IPS-20b (cell line): ENCODE data around the gene SP3.

Source experiments
- H3K27ac ChIP-seq: one replicate; pipeline ENCODE4 v1.5.1; 2013; ENCODE audit warnings: low read length
- H3K27me3 ChIP-seq: 2 replicates; pipeline ENCODE4 v1.6.1; 2013; ENCODE audit warnings: mild to moderate bottlenecking, low read length, inconsistent platforms; ENCODE audit not compliant: insufficient read depth
- H3K36me3 ChIP-seq: 2 replicates; pipeline ENCODE4 v1.6.1; 2013; ENCODE audit warnings: low read depth, mild to moderate bottlenecking, inconsistent platforms, low read length, moderate library complexity; ENCODE audit not compliant: insufficient read depth
- H3K4me1 ChIP-seq: 2 replicates; pipeline ENCODE4 v1.6.1; 2013; ENCODE audit warnings: mild to moderate bottlenecking, control low read depth, inconsistent platforms, low read length, moderate library complexity; ENCODE audit not compliant: insufficient read depth
- H3K4me3 ChIP-seq: 2 replicates; pipeline ENCODE4 v1.5.1; 2013; ENCODE audit warnings: mild to moderate bottlenecking, low read length, inconsistent platforms
- H3K9ac ChIP-seq: 2 replicates; pipeline ENCODE4 v1.6.1; 2013; ENCODE audit warnings: low read depth, mild to moderate bottlenecking, inconsistent platforms, low read length, moderate library complexity
- H3K9me3 ChIP-seq: 2 replicates; pipeline ENCODE4 v1.6.1; 2013; ENCODE audit warnings: mild to moderate bottlenecking, low read depth, low read length, inconsistent platforms; ENCODE audit not compliant: insufficient read depth

SP3 gene

GRCh38 chr2:173931751-173932150, 33.4 kb downstream of the SP3 start:
- H3K27me3 ChIP-seq = no peaks in the 10 kb centered on the region
- no peak overlapping the region for H3K9ac ChIP-seq
- no peak overlapping the region for H3K4me3 ChIP-seq
- peaks cover 4% of the 10 kb centered on the region; the same call in 1 of the 2 replicates for H3K36me3 ChIP-seq
- no peaks in the 10 kb centered on the region; the same call in 1 of the 2 replicates for H3K4me1 ChIP-seq
- H3K9me3 ChIP-seq = no peaks in the 10 kb centered on the region
- H3K27ac ChIP-seq = no peak overlapping the region

DNA sequence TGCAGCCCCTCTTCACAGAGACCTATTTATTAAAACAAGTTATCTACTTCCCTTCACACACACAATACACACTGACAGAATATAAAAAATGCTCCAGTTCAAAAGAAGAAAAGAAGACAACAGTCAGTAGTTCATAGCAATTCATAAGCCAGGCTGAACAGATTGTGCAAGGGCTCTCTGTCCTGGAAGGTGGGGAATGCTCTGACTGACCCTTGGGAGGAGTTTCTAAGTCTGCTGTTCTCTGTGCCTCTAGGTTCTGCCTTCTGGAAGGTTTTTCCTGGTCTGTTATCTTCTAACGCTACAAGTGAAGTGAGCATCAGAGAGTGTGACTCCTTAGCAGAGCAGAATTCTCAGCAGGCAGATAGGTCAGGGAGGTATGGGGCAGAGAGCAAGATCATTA, 35.7 kb downstream of the SP3 start:
- Histone ChIP-seq H3K9me3 (no peaks in the 10 kb centered on the region), H3K27ac (no peak overlapping the region), H3K36me3 (peaks cover 4% of the 10 kb centered on the region; the same call in 1 of the 2 replicates), H3K4me1 (no peaks in the 10 kb centered on the region), H3K27me3 (no peaks in the 10 kb centered on the region), H3K9ac (no peak overlapping the region), H3K4me3 (no peak overlapping the region)

DNA sequence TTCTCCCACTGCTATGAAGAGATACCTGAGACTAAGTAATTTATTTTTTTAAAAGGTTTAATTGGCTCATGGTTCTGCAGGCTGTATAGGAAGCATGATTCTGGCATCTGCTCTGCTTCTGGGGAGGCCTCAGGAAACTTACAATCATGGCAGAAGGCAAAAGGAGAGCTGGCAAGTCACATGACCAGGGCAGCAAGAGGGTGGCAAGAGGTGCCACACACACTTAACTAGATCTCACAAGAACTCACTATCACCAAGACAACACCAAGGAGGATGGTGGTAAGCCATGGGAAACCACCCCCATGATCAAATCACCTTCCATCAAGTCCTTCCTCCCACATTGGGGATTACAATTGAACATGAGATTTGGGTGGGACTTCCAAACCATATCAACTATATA, 38.3 kb downstream of the SP3 start:
- Histone ChIP-seq H3K36me3 (peaks cover 2% of the 10 kb centered on the region; the same call in 1 of the 2 replicates), H3K4me1 (no peaks in the 10 kb centered on the region), H3K4me3 (no peak overlapping the region), H3K27me3 (no peaks in the 10 kb centered on the region), H3K27ac (no peak overlapping the region), H3K9me3 (no peaks in the 10 kb centered on the region), H3K9ac (no peak overlapping the region)

DNA sequence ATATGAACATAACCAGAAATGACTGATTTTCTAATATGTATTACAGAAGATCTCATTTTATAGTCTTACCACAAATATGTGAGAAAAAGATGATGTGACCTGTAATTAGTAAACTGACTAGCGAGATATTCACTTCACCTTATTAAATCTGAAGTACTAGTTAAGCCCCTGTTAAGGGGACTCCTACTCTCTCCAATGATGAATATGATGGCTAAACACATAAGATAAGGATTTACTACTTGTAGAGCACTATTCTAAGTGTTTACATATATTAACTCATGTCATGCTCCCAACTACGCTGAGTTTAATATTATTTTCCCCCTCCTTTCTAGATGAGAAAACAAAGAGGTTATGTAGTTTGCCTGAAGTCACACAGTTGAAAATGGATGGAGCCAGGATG, 40.9 kb downstream of the SP3 start:
- no peak overlapping the region for H3K9ac ChIP-seq
- H3K27ac ChIP-seq = no peak overlapping the region
- no peaks in the 10 kb centered on the region for H3K4me1 ChIP-seq
- H3K36me3 ChIP-seq = no peaks in the 10 kb centered on the region
- no peaks in the 10 kb centered on the region for H3K9me3 ChIP-seq
- H3K4me3 ChIP-seq = no peak overlapping the region
- H3K27me3 ChIP-seq = no peaks in the 10 kb centered on the region

- no peaks in the 10 kb centered on the region for H3K27me3 ChIP-seq
- peaks cover 10% of the 10 kb centered on the region for H3K36me3 ChIP-seq
- no peaks in the 10 kb centered on the region for H3K9me3 ChIP-seq
- H3K4me3 ChIP-seq = no peak overlapping the region
- no peak overlapping the region for H3K9ac ChIP-seq
- no peak overlapping the region for H3K27ac ChIP-seq
- H3K4me1 ChIP-seq = no peaks in the 10 kb centered on the region
These were observed 42.4 kb downstream of the SP3 start for GRCh38 chr2:173922760-173923159.

DNA sequence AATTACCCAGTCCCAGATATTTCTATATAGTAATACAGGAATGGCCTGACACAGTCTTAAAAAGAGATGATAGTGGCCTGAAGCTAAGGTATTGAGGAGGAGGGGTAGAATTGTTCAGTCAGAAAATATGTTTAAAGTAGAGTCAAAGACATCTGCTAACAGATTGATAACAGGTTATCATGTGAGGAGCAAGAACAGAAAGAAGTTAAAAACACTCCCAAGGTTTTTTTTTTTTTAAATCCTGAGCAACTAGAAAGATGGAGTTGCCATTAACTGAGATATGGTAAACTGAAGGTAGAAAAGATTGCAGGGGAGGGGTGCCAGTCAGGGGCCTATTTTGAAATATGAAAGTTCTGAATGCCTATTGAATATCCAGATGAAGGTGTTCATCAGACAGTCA, 43.1 kb downstream of the SP3 start:
- H3K36me3 ChIP-seq = peaks cover 17% of the 10 kb centered on the region
- no peaks in the 10 kb centered on the region for H3K27me3 ChIP-seq
- no peak overlapping the region for H3K9ac ChIP-seq
- H3K4me3 ChIP-seq = no peak overlapping the region
- no peak overlapping the region for H3K27ac ChIP-seq
- H3K4me1 ChIP-seq = no peaks in the 10 kb centered on the region
- H3K9me3 ChIP-seq = no peaks in the 10 kb centered on the region

DNA sequence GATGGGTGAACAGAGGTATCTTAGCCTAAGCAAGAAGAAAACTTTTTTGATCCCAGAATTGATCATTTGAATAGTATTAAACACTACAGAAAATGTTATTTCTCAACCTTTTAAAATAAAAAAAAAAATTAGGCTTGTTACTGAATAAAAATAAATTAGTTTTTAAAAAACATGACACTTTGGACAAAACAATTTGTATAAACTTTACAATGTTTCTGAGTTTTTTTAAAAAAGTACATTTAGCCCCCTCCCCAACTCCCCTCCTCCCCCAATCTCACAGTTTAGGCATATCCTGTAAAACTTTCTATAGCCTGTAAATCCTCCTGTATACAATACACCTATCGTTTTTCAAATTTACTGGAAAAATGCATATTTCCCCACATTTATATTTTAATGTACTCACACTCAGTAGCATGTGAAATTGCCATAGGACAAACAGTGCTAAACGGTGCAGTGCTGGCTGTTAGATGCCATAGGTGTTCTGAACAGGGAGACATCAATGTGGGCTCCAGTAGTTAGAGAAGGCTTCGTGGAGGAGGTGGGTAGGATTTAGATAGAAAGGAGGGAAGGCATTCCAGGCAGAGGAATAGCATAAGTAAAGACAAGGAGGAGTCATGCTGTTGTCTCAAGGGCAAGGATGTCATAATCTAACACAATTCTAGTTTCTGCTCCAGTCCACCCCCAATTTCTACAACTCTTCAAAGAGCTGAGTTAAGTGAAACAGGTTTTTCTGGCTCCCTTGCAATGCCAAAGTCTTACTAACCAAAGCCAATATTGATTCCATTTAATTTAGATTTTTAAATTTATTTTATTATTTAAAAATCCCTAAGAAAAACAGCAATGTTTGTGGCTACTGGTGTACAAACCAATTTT, 50.9 kb downstream of the SP3 start:
- Histone ChIP-seq H3K9me3 (no peaks in the 10 kb centered on the region), H3K27ac (no peak overlapping the region), H3K4me3 (no peak overlapping the region), H3K4me1 (no peaks in the 10 kb centered on the region), H3K27me3 (no peaks in the 10 kb centered on the region), H3K36me3 (peaks cover 69% of the 10 kb centered on the region), H3K9ac (no peak overlapping the region)

DNA sequence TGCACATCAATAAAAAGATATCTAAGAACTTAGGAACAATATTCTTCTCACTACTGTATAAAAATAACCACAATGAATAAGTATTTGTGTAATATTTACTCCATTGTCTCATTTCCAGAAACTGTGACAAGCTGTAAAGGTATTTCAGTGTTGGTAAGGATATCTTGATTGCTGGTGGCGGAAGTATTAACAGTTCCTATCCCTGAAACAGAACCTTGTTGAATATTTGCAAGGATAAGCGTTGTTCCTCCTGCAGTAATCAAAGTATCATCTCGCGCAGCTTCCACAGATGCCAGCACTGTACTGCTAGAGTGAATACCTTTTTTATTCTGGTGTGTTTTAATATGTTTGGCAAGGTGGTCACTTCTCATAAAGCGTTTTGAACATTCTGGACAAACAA, 55.3 kb downstream of the SP3 start:
- Histone ChIP-seq H3K9me3 (no peaks in the 10 kb centered on the region), H3K4me3 (no peak overlapping the region), H3K36me3 (peaks cover 87% of the 10 kb centered on the region), H3K9ac (no peak overlapping the region), H3K4me1 (no peaks in the 10 kb centered on the region), H3K27me3 (no peaks in the 10 kb centered on the region), H3K27ac (no peak overlapping the region)

GRCh38 chr2:173906626-173907025, 58.5 kb downstream of the SP3 start:
- Histone ChIP-seq H3K4me3 (no peak overlapping the region), H3K36me3 (peaks cover 75% of the 10 kb centered on the region), H3K9me3 (no peaks in the 10 kb centered on the region), H3K4me1 (no peaks in the 10 kb centered on the region), H3K27ac (no peak overlapping the region), H3K27me3 (no peaks in the 10 kb centered on the region), H3K9ac (no peak overlapping the region)

DNA sequence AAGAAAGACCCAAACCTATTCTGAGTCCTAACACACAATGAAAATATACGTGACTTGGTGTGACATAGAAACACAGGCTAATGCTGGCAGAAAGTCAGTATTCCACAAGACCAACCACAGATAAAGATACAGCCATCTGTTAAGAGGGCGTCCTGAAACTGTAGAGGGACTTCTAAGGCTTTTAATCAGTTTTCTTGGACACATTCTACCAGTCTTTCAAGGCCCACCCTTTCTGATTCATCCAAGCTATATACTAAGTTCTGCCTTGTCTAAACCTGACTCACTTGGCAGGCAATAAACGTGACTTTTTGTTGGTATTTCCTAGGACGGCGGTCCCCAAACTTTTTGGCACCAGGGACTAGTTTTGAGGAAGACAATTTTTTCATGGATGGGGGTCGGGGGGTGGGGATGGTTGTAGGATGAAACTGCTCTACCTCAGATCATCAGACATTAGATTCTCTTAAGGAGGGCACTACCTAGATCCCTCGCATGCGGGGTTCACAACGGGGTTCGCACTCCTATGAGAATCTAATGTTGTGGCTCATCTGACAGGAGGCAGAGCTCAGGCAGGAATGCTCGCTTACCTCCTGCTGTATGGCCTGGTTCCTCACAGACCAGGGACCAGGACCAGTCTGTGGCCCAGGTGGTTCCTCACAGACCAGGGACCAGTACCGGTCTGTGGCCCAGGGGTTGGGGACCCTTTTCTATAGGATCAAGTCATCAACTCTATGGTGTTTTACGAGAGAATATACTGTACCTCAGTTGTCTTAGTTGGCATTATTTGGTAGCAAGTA, 61.4 kb downstream of the SP3 start:
- Histone ChIP-seq H3K27ac (no peak overlapping the region), H3K4me1 (no peaks in the 10 kb centered on the region), H3K36me3 (peaks cover 46% of the 10 kb centered on the region), H3K9me3 (no peaks in the 10 kb centered on the region), H3K9ac (no peak overlapping the region), H3K27me3 (no peaks in the 10 kb centered on the region), H3K4me3 (no peak overlapping the region)

DNA sequence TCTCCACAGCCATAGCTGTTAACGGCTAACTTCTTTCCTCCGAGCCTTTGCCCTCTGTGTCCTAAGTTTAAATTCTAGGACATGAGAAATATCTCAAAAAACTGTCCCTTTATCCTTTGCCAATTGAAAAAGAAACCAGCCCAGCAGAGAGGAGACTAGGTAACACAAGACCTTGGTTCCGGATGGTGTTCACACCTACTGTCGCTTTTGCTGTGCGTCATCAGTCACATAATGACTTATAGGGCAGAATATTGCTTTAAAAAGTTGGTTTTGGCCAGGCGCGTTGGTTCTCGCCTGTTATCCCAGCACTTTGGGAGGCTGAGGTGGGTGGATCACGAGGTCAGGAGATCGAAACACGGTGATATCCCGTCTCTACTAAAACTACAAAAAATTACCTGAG, 66.2 kb downstream of the SP3 start:
- Histone ChIP-seq H3K4me1 (no peaks in the 10 kb centered on the region), H3K36me3 (peaks cover under 1% of the 10 kb centered on the region; the same call in 1 of the 2 replicates), H3K27ac (no peak overlapping the region), H3K27me3 (no peaks in the 10 kb centered on the region), H3K9ac (no peak overlapping the region), H3K9me3 (no peaks in the 10 kb centered on the region), H3K4me3 (no peak overlapping the region)

GRCh38 chr2:173898178-173898668, 67.0 kb downstream of the SP3 start:
- no peak overlapping the region for H3K9ac ChIP-seq

More at GRCh38 chr2:173898178-173898668, 67.0 kb downstream of the SP3 start:
- no peaks in the 10 kb centered on the region for H3K9me3 ChIP-seq
- H3K4me1 ChIP-seq = no peaks in the 10 kb centered on the region
- H3K36me3 ChIP-seq = no peaks in the 10 kb centered on the region
- H3K27ac ChIP-seq = no peak overlapping the region
- no peak overlapping the region for H3K4me3 ChIP-seq
- H3K27me3 ChIP-seq = no peaks in the 10 kb centered on the region
